Osteoblast (primary cell): ENCODE data around the gene RPRD1B. TPM values are rescaled to one million over a fixed set of nuclear protein-coding genes. Genes with fewer than 3 reads are reported as not detected.

Experiments
- DNase-seq: peaks from one replicate; pipeline ENCODE4 v3.0.0; 2011; ENCODE audit warnings: low spot score, mixed read lengths; ENCODE audit not compliant: insufficient read length; ENCODE audit errors: missing footprints
- H2AFZ ChIP-seq: 2 replicates; pipeline ENCODE4 v1.6.0; 2011; ENCODE audit warnings: mild to moderate bottlenecking, low read length
- H3K27ac ChIP-seq: 2 replicates; pipeline ENCODE4 v1.5.1; 2011; ENCODE audit warnings: mild to moderate bottlenecking, low read depth, low read length, moderate library complexity
- H3K27me3 ChIP-seq: 2 replicates; pipeline ENCODE4 v1.6.0; 2012; ENCODE audit warnings: mild to moderate bottlenecking, control low read depth, inconsistent platforms, low read length, moderate library complexity; ENCODE audit not compliant: insufficient read depth
- H3K36me3 ChIP-seq: 2 replicates; pipeline ENCODE4 v1.5.1; 2011; ENCODE audit warnings: mild to moderate bottlenecking, low read length, control low read depth, moderate library complexity; ENCODE audit not compliant: insufficient read depth
- H3K4me1 ChIP-seq: 2 replicates; pipeline ENCODE4 v1.5.1; 2011; ENCODE audit warnings: mild to moderate bottlenecking, low read length, control low read depth, moderate library complexity; ENCODE audit not compliant: insufficient read depth
- H3K4me2 ChIP-seq: 2 replicates; pipeline ENCODE4 v1.6.0; 2011; ENCODE audit warnings: mild to moderate bottlenecking, low read length; ENCODE audit not compliant: insufficient read depth
- H3K4me3 ChIP-seq: fragments of 200-600 bp; sonication (generic); 3 replicates; pipeline ENCODE4 v1.5.1; 2012; ENCODE audit warnings: mild to moderate bottlenecking, low read length, inconsistent platforms; ENCODE audit not compliant: insufficient read depth
- H3K79me2 ChIP-seq: 2 replicates; pipeline ENCODE4 v1.6.0; 2012; ENCODE audit warnings: mild to moderate bottlenecking, low read length, control low read depth, inconsistent platforms; ENCODE audit not compliant: insufficient read depth
- H3K9me3 ChIP-seq: 2 replicates; pipeline ENCODE4 v1.5.1; 2011; ENCODE audit warnings: low read depth, low read length, control low read depth
- H4K20me1 ChIP-seq: 2 replicates; pipeline ENCODE4 v1.6.0; 2012; ENCODE audit warnings: mild to moderate bottlenecking, low read length, control low read depth; ENCODE audit not compliant: insufficient read depth
- CTCF ChIP-seq: IDR thresholded peaks from 2 replicates; pipeline ENCODE4 v1.5.1; 2011; ENCODE audit warnings: mild to moderate bottlenecking, low read depth, low read length, moderate library complexity; ENCODE audit errors: extremely low read depth
- total RNA-seq: library from RNA; depleted of rRNA; stranded (reverse); fragments of >200 nt; gene quantifications from 2 replicates; pipeline ENCODE4 v1.2.3, GENCODE V29; 2012

RPRD1B gene
- 21.5 and 29.3 TPM in 2 replicates for total RNA-seq

- H3K79me2 ChIP-seq, result peaks cover 98% of the 10 kb centered on the region
- H3K36me3 ChIP-seq, result peaks cover 13% of the 10 kb centered on the region
- H3K27ac ChIP-seq, result peak within 1 kb of the TSS; percentile 95
- peaks cover 22% of the 10 kb centered on the region for H3K4me1 ChIP-seq
- peak within 1 kb of the TSS; percentile 87 for H3K4me2 ChIP-seq
- H2AFZ ChIP-seq, result peak within 1 kb of the TSS; percentile 97
- H3K27me3 ChIP-seq, result no peaks in the 10 kb centered on the region
- H3K4me3 ChIP-seq, result peak within 1 kb of the TSS; percentile 93
- peaks cover 9% of the 10 kb centered on the region for H4K20me1 ChIP-seq
- DNase-seq, result peak; percentile 92
- no peak for TF ChIP-seq CTCF
- no peaks in the 10 kb centered on the region for H3K9me3 ChIP-seq
Measured at GRCh38 chr20:38033330-38034107, at the start of gene RPRD1B, which contains the start of gene TTI1. TSS of gene RPRD1B (plus strand) at chr20:38033746. CDS start at chr20:38033948, 202 bp downstream. TSS of gene TTI1 (minus strand) at chr20:38033456. CDS start at chr20:38013816, 19,640 bp downstream.

- no peaks in the 10 kb centered on the region for H3K27me3 ChIP-seq
- H3K27ac ChIP-seq, result no peak overlapping the region
- no peak overlapping the region for H2AFZ ChIP-seq
- no peak for DNase-seq
- H3K9me3 ChIP-seq, result no peaks in the 10 kb centered on the region
- H3K4me3 ChIP-seq, result no peak overlapping the region
- H3K36me3 ChIP-seq, result peaks cover 2% of the 10 kb centered on the region
- no peaks in the 10 kb centered on the region for H4K20me1 ChIP-seq
- no peak overlapping the region for H3K4me2 ChIP-seq
- H3K79me2 ChIP-seq, result no peaks in the 10 kb centered on the region
- no peak for TF ChIP-seq CTCF
- H3K4me1 ChIP-seq, result peaks cover 5% of the 10 kb centered on the region
Measured at GRCh38 chr20:37984018-37984785, 49.3 kb upstream of the RPRD1B start.

GRCh38 chr20:37986044-37986858, 47.3 kb upstream of the RPRD1B start:
- Histone ChIP-seq H3K9me3 (no peaks in the 10 kb centered on the region), H3K27ac (no peak overlapping the region), H3K4me2 (no peak overlapping the region), H3K36me3 (peaks cover 5% of the 10 kb centered on the region), H3K4me1 (peaks cover 19% of the 10 kb centered on the region), H4K20me1 (no peaks in the 10 kb centered on the region), H2AFZ (no peak overlapping the region), H3K79me2 (no peaks in the 10 kb centered on the region), H3K4me3 (no peak overlapping the region), H3K27me3 (no peaks in the 10 kb centered on the region)
- TF ChIP-seq CTCF, result no peak
- no peak for DNase-seq
